ENCODE results near the gene TULP4. TPM values are rescaled to one million over a fixed set of nuclear protein-coding genes. Genes with fewer than 3 reads are reported as not detected.
A peak's percentile ranks its signal among the peaks of the same experiment; 100 is the strongest.
"Not testable (repeated sequence)": the region's sequence is repeated elsewhere in the genome, so short reads cannot be mapped to it uniquely, and the experiment has no call there.

The TULP4 gene
- total RNA-seq, 3 donors from 2014 or later, result 104 to 171 (median 112) TPM

GRCh38 chr6:158398252-158399024 is 86.2 kb downstream of the TULP4 start:
- H3K27me3 ChIP-seq, result no peaks in the 10 kb centered on the region
- TF ChIP-seq CTCF (IDR thresholded peaks at IDR 0.05) (no peak), POLR2A (IDR thresholded peaks at IDR 0.05) (no peak)
- H3K27ac ChIP-seq, result no peak overlapping the region
- H3K4me1 ChIP-seq, result no peaks in the 10 kb centered on the region
- DNase-seq (ENCODE audit: low spot score in 2 of 2), result no peak
- no peak overlapping the region for H3K4me3 ChIP-seq
- intact Hi-C loops (cut with DNase I; ENCODE audit: low total_unique reads), result no loop called here
- no peaks in the 10 kb centered on the region for H3K36me3 ChIP-seq
- H3K9me3 ChIP-seq, result no peaks in the 10 kb centered on the region

- TF ChIP-seq POLR2AphosphoS5 (IDR thresholded peaks at IDR 0.05) (no peak), CTCF (IDR thresholded peaks at IDR 0.05) (no peak), POLR2A (IDR thresholded peaks at IDR 0.05) (no peak)
- Histone ChIP-seq H3K9me3 (no peaks in the 10 kb centered on the region), H3K27ac (no peak overlapping the region), H3K27me3 (no peaks in the 10 kb centered on the region), H3K36me3 (no peaks in the 10 kb centered on the region), H3K4me3 (no peak overlapping the region), H3K4me1 (no peaks in the 10 kb centered on the region)
- intact Hi-C loops (cut with DNase I; ENCODE audit: low total_unique reads), result no loop called here
- DNase-seq (ENCODE audit: low spot score in 2 of 2), result no peak
Measured at GRCh38 chr6:158399040-158399700, 86.9 kb downstream of the TULP4 start.

- Histone ChIP-seq H3K36me3 (no peaks in the 10 kb centered on the region), H3K4me1 (no peaks in the 10 kb centered on the region), H3K4me3 (no peak overlapping the region), H3K9me3 (no peaks in the 10 kb centered on the region), H3K27ac (no peak overlapping the region), H3K27me3 (no peaks in the 10 kb centered on the region)
- TF ChIP-seq CTCF (IDR thresholded peaks at IDR 0.05) (no peak), POLR2AphosphoS5 (IDR thresholded peaks at IDR 0.05) (no peak), POLR2A (IDR thresholded peaks at IDR 0.05) (no peak)
- intact Hi-C loops (cut with DNase I; ENCODE audit: low total_unique reads), result no loop called here
- DNase-seq (ENCODE audit: low spot score in 2 of 2), result no peak
Measured at GRCh38 chr6:158402184-158402583, 89.9 kb downstream of the TULP4 start.

GRCh38 chr6:158405321-158405831 is 93.1 kb downstream of the TULP4 start:
- H3K4me3 ChIP-seq; H3K36me3 ChIP-seq; intact Hi-C loops (cut with DNase I; ENCODE audit: low total_unique reads); H3K27ac ChIP-seq; H3K27me3 ChIP-seq; H3K9me3 ChIP-seq; H3K4me1 ChIP-seq: not testable (repeated sequence)
- DNase-seq (ENCODE audit: low spot score in 2 of 2), result peak in 1 of 2 donors; percentile 26

GRCh38 chr6:158405933-158406332 is 93.7 kb downstream of the TULP4 start:
- no peak for TF ChIP-seq CTCF (IDR thresholded peaks at IDR 0.05)
- no peak for TF ChIP-seq POLR2AphosphoS5 (IDR thresholded peaks at IDR 0.05)
- no peak for TF ChIP-seq POLR2A (IDR thresholded peaks at IDR 0.05)
- intact Hi-C loops (cut with DNase I; ENCODE audit: low total_unique reads), result no loop called here
- Histone ChIP-seq H3K27ac (no peak overlapping the region), H3K4me3 (no peak overlapping the region), H3K36me3 (no peaks in the 10 kb centered on the region), H3K27me3 (no peaks in the 10 kb centered on the region), H3K4me1 (no peaks in the 10 kb centered on the region), H3K9me3 (no peaks in the 10 kb centered on the region)
- DNase-seq (ENCODE audit: low spot score in 2 of 2), result no peak
